Caco-2 (cell line): ENCODE measurements around the gene TNS3. TPM values are rescaled to one million over a fixed set of nuclear protein-coding genes. Genes with fewer than 3 reads are reported as not detected.

Experiments used
- BruUV-seq: library from RNA; stranded (reverse); fragments of 400-500 nt; replicated peaks from 2 replicates; lab custom pipeline; 2021; lab: Mats Ljungman, UMichigan
- CTCF ChIA-PET: fragments of 300-600 bp; sonication (Branson Sonifier 250); formaldehyde crosslinking; loops from one replicate; lab custom pipeline; 2022; ENCODE audit warnings: antibody characterized with exemption; lab: Charles Lee
- POLR2A ChIA-PET: fragments of 300-600 bp; sonication (Branson Sonifier 250); formaldehyde crosslinking; loops from one replicate; lab custom pipeline; 2022; ENCODE audit warnings: antibody characterized with exemption; lab: Charles Lee
- DNase-seq, 2 experiments: peaks; one replicate each; pipeline versions ENCODE4 v3.0.0 to v3.0.0-alpha.2; 2020 to 2022
- H3K27me3 ChIP-seq: replicated peaks from 2 replicates; pipeline ENCODE4 v1.6.0; 2011; ENCODE audit warnings: low read length; ENCODE audit not compliant: control insufficient read depth, insufficient read depth
- H3K36me3 ChIP-seq: 2 replicates; pipeline ENCODE4 v1.5.1; 2011; ENCODE audit warnings: low read length; ENCODE audit not compliant: control insufficient read depth, insufficient read depth
- H3K4me1 ChIP-seq: fragments of 250-450 bp; sonication (Bioruptor Pico); 2 replicates; pipeline ENCODE4 v1.5.1; 2020; ENCODE audit warnings: mild to moderate bottlenecking
- H3K4me3 ChIP-seq: 2 replicates; pipeline ENCODE4 v1.5.1; 2011; ENCODE audit warnings: low read depth, mild to moderate bottlenecking, control low read depth, low read length
- H3K9me3 ChIP-seq: fragments of 250-450 bp; sonication (Bioruptor Pico); 2 replicates; pipeline ENCODE4 v1.5.1; 2020; ENCODE audit warnings: mild to moderate bottlenecking, moderate library complexity
- H3K27ac Mint-ChIP-seq: one replicate; pipeline ENCODE4 v1.8.0; 2022; ENCODE audit warnings: mixed read lengths; ENCODE audit not compliant: unreplicated experiment
- H3K27me3 Mint-ChIP-seq: one replicate; pipeline ENCODE4 v1.8.0; 2022; ENCODE audit warnings: mixed read lengths; ENCODE audit not compliant: insufficient read depth, unreplicated experiment
- H3K36me3 Mint-ChIP-seq: one replicate; pipeline ENCODE4 v1.8.0; 2022; ENCODE audit warnings: mild to moderate bottlenecking, mixed read lengths; ENCODE audit not compliant: insufficient read depth, unreplicated experiment
- H3K4me1 Mint-ChIP-seq: one replicate; pipeline ENCODE4 v1.8.0; 2022; ENCODE audit warnings: low read depth, mixed read lengths; ENCODE audit not compliant: unreplicated experiment
- H3K4me3 Mint-ChIP-seq: one replicate; pipeline ENCODE4 v1.8.0; 2022; ENCODE audit warnings: mild to moderate bottlenecking, moderate library complexity, mixed read lengths; ENCODE audit not compliant: unreplicated experiment
- H3K9me3 Mint-ChIP-seq: one replicate; pipeline ENCODE4 v1.8.0; 2022; ENCODE audit warnings: mixed read lengths; ENCODE audit not compliant: unreplicated experiment
- CTCF ChIP-seq, 2 experiments: fragments of 200-600 bp in 1 of 2; IDR thresholded peaks; 1 replicate in 1 of 2; 2 replicates in 1 of 2; pipeline versions ENCODE4 v1.5.1 to v1.8.0; 2011 to 2022; ENCODE audit warnings: antibody characterized with exemption in 1 of 2, control low read depth in 1 of 2, inconsistent platforms in 1 of 2, low read depth in 1 of 2, low read length in 1 of 2, mild to moderate bottlenecking in 1 of 2, moderate library complexity in 1 of 2; ENCODE audit not compliant: insufficient read depth in 1 of 2, severe bottlenecking in 1 of 2, unreplicated experiment in 1 of 2
- intact Hi-C: fragments of 100-400 bp; cut with micrococcal nuclease; formaldehyde crosslinking; loops from one replicate; pipeline ENCODE4 v1.10.0; 2022; ENCODE audit not compliant: unreplicated experiment
- total RNA-seq: library from RNA; stranded (reverse); gene quantifications from 2 replicates; pipeline ENCODE4 v1.2.3, GENCODE V29; 2022

TNS3 gene
- total RNA-seq, 1 experiment from 2014 or later: 263 TPM

- H3K36me3 Mint-ChIP-seq: peaks cover 16% of the 10 kb centered on the region
- POLR2A ChIA-PET: interaction anchor here (0.5 to 0.6 kb wide), 2 partner anchors 734 to 739 kb away, joined by 4 to 15 read pairs; no protein-coding TSS in a partner anchor
- intact Hi-C loops: loop anchor here (2.0 to 10.0 kb wide), 6 partner anchors 117 to 843 kb away; no protein-coding TSS in a partner anchor
- no peaks in the 10 kb centered on the region for H3K27me3 ChIP-seq
- H3K4me1 Mint-ChIP-seq: peaks cover 25% of the 10 kb centered on the region
- no peak overlapping the region for H3K4me3 Mint-ChIP-seq
- no peak for TF ChIP-seq CTCF (IDR thresholded peaks at IDR 0.05; ENCODE audit: insufficient read depth in 1 of 2, low read depth in 1 of 2, low read length in 1 of 2, severe bottlenecking in 1 of 2, unreplicated experiment in 1 of 2)
- no peaks in the 10 kb centered on the region for H3K36me3 ChIP-seq
- H3K9me3 Mint-ChIP-seq: peaks cover 14% of the 10 kb centered on the region
- H3K9me3 ChIP-seq: no peaks in the 10 kb centered on the region
- CTCF ChIA-PET: interaction anchor here (0.5 to 1.6 kb wide), 3 partner anchors 26 to 171 kb away, joined by 3 to 19 read pairs (median 16); no protein-coding TSS in a partner anchor
- peak in 1 of 2 experiments; percentile 18 for DNase-seq
- H3K27me3 Mint-ChIP-seq: no peaks in the 10 kb centered on the region
- no peak overlapping the region for H3K27ac Mint-ChIP-seq
- peaks cover 25% of the 10 kb centered on the region for H3K4me1 ChIP-seq
- H3K4me3 ChIP-seq: no peak overlapping the region
- BruUV-seq: no TSS peak
Measured at GRCh38 chr7:47267346-47267745, 314.6 kb downstream of the TNS3 start.

- Mint-ChIP-seq H3K27me3 (no peaks in the 10 kb centered on the region), H3K27ac (peak overlapping the region; percentile 31), H3K4me3 (no peak overlapping the region), H3K36me3 (peaks cover 11% of the 10 kb centered on the region), H3K9me3 (peaks cover 9% of the 10 kb centered on the region), H3K4me1 (peaks cover 21% of the 10 kb centered on the region)
- no TSS peak for BruUV-seq
- no peak for TF ChIP-seq CTCF (IDR thresholded peaks at IDR 0.05; ENCODE audit: insufficient read depth in 1 of 2, low read depth in 1 of 2, low read length in 1 of 2, severe bottlenecking in 1 of 2, unreplicated experiment in 1 of 2)
- H3K9me3 ChIP-seq: no peaks in the 10 kb centered on the region
- no peak overlapping the region for H3K4me3 ChIP-seq
- no peaks in the 10 kb centered on the region for H3K27me3 ChIP-seq
- intact Hi-C loops: loop anchor here (1.0 to 10.0 kb wide), 10 partner anchors 27 to 844 kb away; no protein-coding TSS in a partner anchor
- peaks cover 25% of the 10 kb centered on the region for H3K4me1 ChIP-seq
- CTCF ChIA-PET: interaction anchor here (0.5 to 1.7 kb wide), 38 partner anchors 10 to 843 kb away, joined by 3 to 19 read pairs (median 4); partner anchors contain the start of gene PKD1L1
- POLR2A ChIA-PET: interaction anchor here (0.5 to 0.6 kb wide), 3 partner anchors 287 to 734 kb away, joined by 3 to 4 read pairs (median 3); no protein-coding TSS in a partner anchor
- H3K36me3 ChIP-seq: no peaks in the 10 kb centered on the region
- peak; percentile 37 to 74 for DNase-seq
Measured at GRCh38 chr7:47266799-47267198, 315.1 kb downstream of the TNS3 start.

- no peaks in the 10 kb centered on the region for H3K9me3 ChIP-seq
- peaks cover 6% of the 10 kb centered on the region for H3K36me3 Mint-ChIP-seq
- peak; percentile 89 to 96 for TF ChIP-seq CTCF (IDR thresholded peaks at IDR 0.05; ENCODE audit: insufficient read depth in 1 of 2, low read depth in 1 of 2, low read length in 1 of 2, severe bottlenecking in 1 of 2, unreplicated experiment in 1 of 2)
- no TSS peak for BruUV-seq
- intact Hi-C loops: loop anchor here (1.0 to 10.0 kb wide), 10 partner anchors 27 to 845 kb away; no protein-coding TSS in a partner anchor
- CTCF ChIA-PET: interaction anchor here (0.5 to 1.7 kb wide), 37 partner anchors 10 to 844 kb away, joined by 3 to 19 read pairs (median 4); partner anchors contain the start of gene PKD1L1
- POLR2A ChIA-PET: interaction anchor here (0.5 to 0.6 kb wide), 2 partner anchors 288 to 310 kb away, joined by 3 read pairs; no protein-coding TSS in a partner anchor
- no peaks in the 10 kb centered on the region for H3K27me3 ChIP-seq
- peaks cover 25% of the 10 kb centered on the region for H3K4me1 ChIP-seq
- H3K9me3 Mint-ChIP-seq: peaks cover 3% of the 10 kb centered on the region
- H3K4me3 Mint-ChIP-seq: no peak overlapping the region
- H3K27me3 Mint-ChIP-seq: no peaks in the 10 kb centered on the region
- H3K36me3 ChIP-seq: no peaks in the 10 kb centered on the region
- peak; percentile 82 to 85 for DNase-seq
- peak overlapping the region; percentile 31 for H3K27ac Mint-ChIP-seq
- H3K4me1 Mint-ChIP-seq: peaks cover 17% of the 10 kb centered on the region
- no peak overlapping the region for H3K4me3 ChIP-seq
Measured at GRCh38 chr7:47266131-47266706, 315.7 kb downstream of the TNS3 start.
